Liver (tissue), 9 donors: ENCODE results near the gene AEBP2. TPM values are rescaled to one million over a fixed set of nuclear protein-coding genes. Genes with fewer than 3 reads are reported as not detected.

Source experiments
- DNase-seq: peaks from one replicate; pipeline ENCODE4 v3.0.0-alpha.2; 2017; ENCODE audit warnings: low spot score
- H3K27ac ChIP-seq, 2 donors: one replicate each; pipeline ENCODE4 v1.7.0; 2013; ENCODE audit warnings: inconsistent platforms in 2 of 2, low read length in 2 of 2, control low read depth in 1 of 2, low read depth in 1 of 2, mild to moderate bottlenecking in 1 of 2
- H3K27me3 ChIP-seq, 4 donors: one replicate each; pipeline versions ENCODE4 v1.6.1 to v1.7.0; 2013; ENCODE audit warnings: low read length in 3 of 4, inconsistent platforms in 1 of 4, mild to moderate bottlenecking in 1 of 4, moderate library complexity in 1 of 4; ENCODE audit not compliant: control insufficient read depth in 4 of 4, insufficient read depth in 4 of 4
- H3K36me3 ChIP-seq, 4 donors: one replicate each; pipeline versions ENCODE4 v1.6.1 to v1.7.0; 2013; ENCODE audit warnings: low read length in 3 of 4, mild to moderate bottlenecking in 3 of 4, low read depth in 1 of 4, moderate library complexity in 1 of 4; ENCODE audit not compliant: control insufficient read depth in 4 of 4, insufficient read depth in 3 of 4
- H3K4me1 ChIP-seq, 4 donors: one replicate each; pipeline versions ENCODE4 v1.6.1 to v1.7.0; 2013; ENCODE audit warnings: low read length in 3 of 4, mild to moderate bottlenecking in 3 of 4, moderate library complexity in 1 of 4; ENCODE audit not compliant: control insufficient read depth in 4 of 4, insufficient read depth in 4 of 4
- H3K4me3 ChIP-seq, 3 donors: one replicate each; pipeline versions ENCODE4 v1.6.1 to v1.7.0; 2013; ENCODE audit warnings: low read length in 3 of 3, control low read depth in 1 of 3, low read depth in 1 of 3, mild to moderate bottlenecking in 1 of 3
- H3K9ac ChIP-seq, 2 donors: one replicate each; pipeline ENCODE4 v1.7.0; 2013; ENCODE audit warnings: low read length in 2 of 2, mild to moderate bottlenecking in 2 of 2, moderate library complexity in 2 of 2, control low read depth in 1 of 2, low read depth in 1 of 2
- H3K9me3 ChIP-seq, 4 donors: one replicate each; pipeline versions ENCODE4 v1.6.1 to v1.7.0; 2013; ENCODE audit warnings: low read length in 3 of 4; ENCODE audit not compliant: control insufficient read depth in 4 of 4
- CTCF ChIP-seq: fragments of 150-350 bp; IDR thresholded peaks from 2 replicates; pipeline ENCODE4 v1.5.1; 2017; ENCODE audit warnings: improper control_type of control experiment, low read depth, low read length; ENCODE audit not compliant: missing input control
- EGR1 ChIP-seq, 2 donors: IDR thresholded peaks; 2 replicates each; pipeline ENCODE4 v1.6.1; 2016 to 2018; ENCODE audit warnings: antibody characterized with exemption in 2 of 2, low read depth in 2 of 2
- FOXA1 ChIP-seq: IDR thresholded peaks from 2 replicates; pipeline ENCODE4 v1.6.1; 2016; ENCODE audit warnings: antibody characterized with exemption
- FOXA2 ChIP-seq: IDR thresholded peaks from 2 replicates; pipeline ENCODE4 v1.6.1; 2016; ENCODE audit warnings: antibody characterized with exemption
- GABPA ChIP-seq, 2 donors: IDR thresholded peaks in 1 of 2; conservative IDR thresholded peaks in 1 of 2; 2 replicates each; pipeline ENCODE4 v1.6.1; 2016; ENCODE audit warnings: antibody characterized with exemption in 2 of 2, mild to moderate bottlenecking in 1 of 2, moderate library complexity in 1 of 2
- HNF4A ChIP-seq, 2 donors: conservative IDR thresholded peaks; 2 replicates each; pipeline ENCODE4 v1.6.1; 2016; ENCODE audit warnings: antibody characterized with exemption in 2 of 2, mild to moderate bottlenecking in 2 of 2
- HNF4G ChIP-seq: IDR thresholded peaks from 2 replicates; pipeline ENCODE4 v1.6.1; 2016; ENCODE audit warnings: antibody characterized with exemption
- JUND ChIP-seq, 2 donors: IDR thresholded peaks; 2 replicates each; pipeline ENCODE4 v1.6.1; 2016; ENCODE audit warnings: antibody characterized with exemption in 2 of 2
- NR2F2 ChIP-seq: IDR thresholded peaks from 2 replicates; pipeline ENCODE4 v1.6.1; 2016; ENCODE audit warnings: antibody characterized with exemption
- RAD21 ChIP-seq, 2 donors: IDR thresholded peaks; 2 replicates each; pipeline ENCODE4 v1.6.1; 2016; ENCODE audit warnings: antibody characterized with exemption in 2 of 2, mild to moderate bottlenecking in 2 of 2
- RXRA ChIP-seq, 2 donors: IDR thresholded peaks; 2 replicates each; pipeline ENCODE4 v1.6.1; 2017 to 2018; ENCODE audit warnings: antibody characterized with exemption in 2 of 2, mild to moderate bottlenecking in 1 of 2
- SP1 ChIP-seq: IDR thresholded peaks from 2 replicates; pipeline ENCODE4 v1.6.1; 2018; ENCODE audit warnings: antibody characterized with exemption, mild to moderate bottlenecking
- TAF1 ChIP-seq: conservative IDR thresholded peaks from 2 replicates; pipeline ENCODE4 v1.6.1; 2016; ENCODE audit warnings: antibody characterized with exemption, mild to moderate bottlenecking
- ZBTB33 ChIP-seq: IDR thresholded peaks from 2 replicates; pipeline ENCODE4 v1.6.1; 2016; ENCODE audit warnings: antibody characterized with exemption
- WGBS: extraction: QIAGEN DNeasy Blood & Tissue Kit; methylation state at CpG from one replicate; pipeline ENCODE4 v1.1.7; 2013; 5-methylcytosine and 5-hydroxymethylcytosine counted together
- polyA plus RNA-seq, 2 donors: library from polyadenylated mRNA; stranded (reverse) in 1 of 2; unstranded in 1 of 2; fragments of 200-250 nt in 1 of 2; fragments of >200 nt in 1 of 2; fragmentation: Nextera tagmentation in 1 of 2; extraction: Ambion mirVana in 1 of 2; gene quantifications; one replicate each; pipeline versions ENCODE4 v1.2.1 to v1.2.3, GENCODE V29; 2013 to 2015
- total RNA-seq, 2 donors: library from RNA; depleted of rRNA; stranded (reverse); fragments of >200 nt; gene quantifications; one replicate each; pipeline ENCODE4 v1.2.3, GENCODE V29; 2014
- TF ChIP-seq, protein P1 (sequence below): IDR thresholded peaks from 2 replicates; pipeline ENCODE4 v1.6.1; 2016; ENCODE audit warnings: antibody characterized with exemption, mild to moderate bottlenecking
- TF ChIP-seq, protein P2 (sequence below): IDR thresholded peaks from 2 replicates; pipeline ENCODE4 v1.6.1; 2016; ENCODE audit warnings: antibody characterized with exemption
- TF ChIP-seq, protein P3 (sequence below): IDR thresholded peaks from 2 replicates; pipeline ENCODE4 v1.6.1; 2016; ENCODE audit warnings: antibody characterized with exemption
- donor health status: healthy.
- donor health status: healthy.
- donor health status: healthy.
- donor health status: healthy.
- donor health status: healthy.

Gene AEBP2
- total and polyA plus RNA-seq, 4 donors: 4.6 to 18.8 (median 8.9) TPM

- H3K4me1 ChIP-seq: no peaks in the 10 kb centered on the region
- no peaks in the 10 kb centered on the region for H3K36me3 ChIP-seq
- H3K4me3 ChIP-seq: no peak overlapping the region
- H3K27me3 ChIP-seq: no peaks in the 10 kb centered on the region
- H3K27ac ChIP-seq: no peak overlapping the region
- H3K9ac ChIP-seq: no peak overlapping the region
- TF ChIP-seq RAD21 (IDR thresholded peaks at IDR 0.05) (no peak), CTCF (no peak), FOXA2 (no peak), GABPA (IDR thresholded peaks at IDR 0.05 in 1 of 2, conservative IDR thresholded peaks at IDR 0.05 in 1 of 2) (no peak), FOXA1 (no peak), EGR1 (IDR thresholded peaks at IDR 0.05; ENCODE audit: low read depth in 2 of 2) (no peak), HNF4G (no peak), JUND (IDR thresholded peaks at IDR 0.05) (no peak), HNF4A (conservative IDR thresholded peaks at IDR 0.05) (no peak), ZBTB33 (no peak), SP1 (no peak)
- TF ChIP-seq, protein P1, sequence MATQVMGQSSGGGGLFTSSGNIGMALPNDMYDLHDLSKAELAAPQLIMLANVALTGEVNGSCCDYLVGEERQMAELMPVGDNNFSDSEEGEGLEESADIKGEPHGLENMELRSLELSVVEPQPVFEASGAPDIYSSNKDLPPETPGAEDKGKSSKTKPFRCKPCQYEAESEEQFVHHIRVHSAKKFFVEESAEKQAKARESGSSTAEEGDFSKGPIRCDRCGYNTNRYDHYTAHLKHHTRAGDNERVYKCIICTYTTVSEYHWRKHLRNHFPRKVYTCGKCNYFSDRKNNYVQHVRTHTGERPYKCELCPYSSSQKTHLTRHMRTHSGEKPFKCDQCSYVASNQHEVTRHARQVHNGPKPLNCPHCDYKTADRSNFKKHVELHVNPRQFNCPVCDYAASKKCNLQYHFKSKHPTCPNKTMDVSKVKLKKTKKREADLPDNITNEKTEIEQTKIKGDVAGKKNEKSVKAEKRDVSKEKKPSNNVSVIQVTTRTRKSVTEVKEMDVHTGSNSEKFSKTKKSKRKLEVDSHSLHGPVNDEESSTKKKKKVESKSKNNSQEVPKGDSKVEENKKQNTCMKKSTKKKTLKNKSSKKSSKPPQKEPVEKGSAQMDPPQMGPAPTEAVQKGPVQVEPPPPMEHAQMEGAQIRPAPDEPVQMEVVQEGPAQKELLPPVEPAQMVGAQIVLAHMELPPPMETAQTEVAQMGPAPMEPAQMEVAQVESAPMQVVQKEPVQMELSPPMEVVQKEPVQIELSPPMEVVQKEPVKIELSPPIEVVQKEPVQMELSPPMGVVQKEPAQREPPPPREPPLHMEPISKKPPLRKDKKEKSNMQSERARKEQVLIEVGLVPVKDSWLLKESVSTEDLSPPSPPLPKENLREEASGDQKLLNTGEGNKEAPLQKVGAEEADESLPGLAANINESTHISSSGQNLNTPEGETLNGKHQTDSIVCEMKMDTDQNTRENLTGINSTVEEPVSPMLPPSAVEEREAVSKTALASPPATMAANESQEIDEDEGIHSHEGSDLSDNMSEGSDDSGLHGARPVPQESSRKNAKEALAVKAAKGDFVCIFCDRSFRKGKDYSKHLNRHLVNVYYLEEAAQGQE: no peak
- TF ChIP-seq, protein P2, sequence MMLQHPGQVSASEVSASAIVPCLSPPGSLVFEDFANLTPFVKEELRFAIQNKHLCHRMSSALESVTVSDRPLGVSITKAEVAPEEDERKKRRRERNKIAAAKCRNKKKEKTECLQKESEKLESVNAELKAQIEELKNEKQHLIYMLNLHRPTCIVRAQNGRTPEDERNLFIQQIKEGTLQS: no peak
- no peak for DNase-seq
- H3K9me3 ChIP-seq: no peaks in the 10 kb centered on the region
Observed at GRCh38 chr12:19415563-19415962, 23.7 kb upstream of the AEBP2 start.

DNA sequence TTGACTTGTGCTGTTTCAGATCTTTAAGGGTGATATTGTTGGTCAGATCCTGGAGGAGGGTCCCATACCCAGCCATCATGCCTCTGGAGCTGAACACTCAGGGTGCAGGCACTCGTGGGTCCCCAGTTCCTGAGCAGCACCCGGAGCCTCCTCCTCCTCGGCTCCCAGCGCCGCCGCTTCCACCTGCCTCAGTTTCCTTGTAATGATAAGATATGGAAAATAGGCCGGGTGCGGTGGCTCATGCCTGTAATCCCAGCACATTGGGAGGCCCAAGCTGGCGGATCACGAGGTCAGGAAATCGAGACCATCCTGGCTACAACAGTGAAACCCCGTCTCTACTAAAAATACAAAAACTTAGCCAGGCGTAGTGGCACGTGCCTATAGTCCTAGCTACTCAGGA, 20.2 kb upstream of the AEBP2 start:
- DNase-seq: no peak
- Histone ChIP-seq H3K9ac (no peak overlapping the region), H3K4me3 (no peak overlapping the region), H3K36me3 (no peaks in the 10 kb centered on the region), H3K27ac (no peak overlapping the region), H3K27me3 (no peaks in the 10 kb centered on the region), H3K4me1 (no peaks in the 10 kb centered on the region), H3K9me3 (no peaks in the 10 kb centered on the region)
- WGBS: 93% methylated on average over 14 of the region's 14 CpGs
- TF ChIP-seq, protein P3, sequence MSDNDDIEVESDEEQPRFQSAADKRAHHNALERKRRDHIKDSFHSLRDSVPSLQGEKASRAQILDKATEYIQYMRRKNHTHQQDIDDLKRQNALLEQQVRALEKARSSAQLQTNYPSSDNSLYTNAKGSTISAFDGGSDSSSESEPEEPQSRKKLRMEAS: no peak
- TF ChIP-seq RAD21 (IDR thresholded peaks at IDR 0.05) (no peak), JUND (IDR thresholded peaks at IDR 0.05) (no peak), FOXA1 (no peak), GABPA (IDR thresholded peaks at IDR 0.05 in 1 of 2, conservative IDR thresholded peaks at IDR 0.05 in 1 of 2) (no peak), HNF4A (conservative IDR thresholded peaks at IDR 0.05) (no peak), FOXA2 (no peak), HNF4G (no peak), RXRA (IDR thresholded peaks at IDR 0.05) (no peak), TAF1 (no peak), ZBTB33 (no peak), NR2F2 (no peak)
- TF ChIP-seq, protein P1: no peak
- TF ChIP-seq, protein P2: no peak
